Esophagus (tissue), 2 donors: ENCODE data around the gene MIEN1. TPM values are rescaled to one million over a fixed set of nuclear protein-coding genes. Genes with fewer than 3 reads are reported as not detected.
A peak's percentile ranks its signal among the peaks of the same experiment; 100 is the strongest.

Source experiments
- H3K27ac ChIP-seq, 2 donors: one replicate each; pipeline ENCODE4 v1.5.1; 2013; ENCODE audit warnings: low read depth in 2 of 2, mild to moderate bottlenecking in 2 of 2, inconsistent platforms in 1 of 2, low read length in 1 of 2, moderate library complexity in 1 of 2
- H3K27me3 ChIP-seq, 2 donors: one replicate each; pipeline ENCODE4 v1.6.1; 2013; ENCODE audit warnings: low read length in 2 of 2, control low read depth in 1 of 2, mild to moderate bottlenecking in 1 of 2; ENCODE audit not compliant: insufficient read depth in 2 of 2, control insufficient read depth in 1 of 2
- H3K36me3 ChIP-seq, 2 donors: one replicate each; pipeline ENCODE4 v1.6.1; 2013; ENCODE audit warnings: low read length in 1 of 2; ENCODE audit not compliant: control insufficient read depth in 2 of 2, insufficient read depth in 2 of 2
- H3K4me1 ChIP-seq, 2 donors: one replicate each; pipeline ENCODE4 v1.6.1; 2013; ENCODE audit warnings: low read length in 1 of 2; ENCODE audit not compliant: control insufficient read depth in 2 of 2, insufficient read depth in 2 of 2
- H3K4me3 ChIP-seq, 2 donors: one replicate each; pipeline ENCODE4 v1.5.1; 2013; ENCODE audit warnings: low read length in 2 of 2, mild to moderate bottlenecking in 2 of 2, low read depth in 1 of 2, moderate library complexity in 1 of 2
- H3K9me3 ChIP-seq, 2 donors: one replicate each; pipeline ENCODE4 v1.6.1; 2013; ENCODE audit warnings: mild to moderate bottlenecking in 2 of 2, low read depth in 1 of 2, low read length in 1 of 2, moderate library complexity in 1 of 2; ENCODE audit not compliant: control insufficient read depth in 2 of 2, insufficient read depth in 1 of 2
- WGBS, 2 donors: extraction: QIAGEN DNeasy Blood & Tissue Kit; methylation state at CpG; one replicate each; pipeline ENCODE4 v1.1.7; 2013; 5-methylcytosine and 5-hydroxymethylcytosine counted together
- polyA plus RNA-seq, 2 donors: library from polyadenylated mRNA; stranded (reverse); fragments of 200-250 nt; gene quantifications; one replicate each; pipeline ENCODE4 v1.2.3, GENCODE V29; 2013
- donor health status: healthy with polysubstance abuse.
- donor health status: Bipolar disorder and iron deficiency.

MIEN1 gene
- polyA plus RNA-seq, 2 donors = 57.5 to 98.6 TPM

GRCh38 chr17:39688945-39689344 is 41.4 kb downstream of the MIEN1 start:
- Histone ChIP-seq H3K4me1 (peaks cover 0 to 9% of the 10 kb centered on the region in 2 donors), H3K4me3 (no peak overlapping the region), H3K27me3 (no peaks in the 10 kb centered on the region), H3K9me3 (no peaks in the 10 kb centered on the region), H3K36me3 (peaks cover 4 to 6% of the 10 kb centered on the region in 2 donors), H3K27ac (peak overlapping the region; percentile 90 to 98)
- WGBS, 2 donors = 48 to 55% methylated on average over 3 of the region's 3 CpGs

GRCh38 chr17:39688475-39688835 is 41.9 kb downstream of the MIEN1 start:
- peaks cover 6% of the 10 kb centered on the region in 2 donors for H3K36me3 ChIP-seq
- H3K4me3 ChIP-seq = peak overlapping the region; percentile 53 to 82
- peaks cover 0 to 11% of the 10 kb centered on the region in 2 donors for H3K4me1 ChIP-seq
- H3K27me3 ChIP-seq = no peaks in the 10 kb centered on the region
- peak overlapping the region; percentile 90 to 98 for H3K27ac ChIP-seq
- H3K9me3 ChIP-seq = no peaks in the 10 kb centered on the region
- WGBS, 2 donors = 18 to 22% methylated on average over 6 of the region's 6 CpGs

- Histone ChIP-seq H3K27me3 (no peaks in the 10 kb centered on the region), H3K4me1 (peaks cover 0 to 12% of the 10 kb centered on the region in 2 donors), H3K4me3 (peak within 1 kb of the TSS; percentile 53 to 82), H3K27ac (peak within 1 kb of the TSS; percentile 90 to 98), H3K9me3 (no peaks in the 10 kb centered on the region), H3K36me3 (peaks cover 6 to 7% of the 10 kb centered on the region in 2 donors)
- WGBS, 2 donors = 3% methylated on average over 45 of the region's 45 CpGs
Measured at GRCh38 chr17:39687546-39688474, 42.5 kb downstream of the MIEN1 start, which contains the start of gene PGAP3. Gene PGAP3 (minus strand): TSS chr17:39688057. CDS start chr17:39688014, 43 bp downstream.

GRCh38 chr17:39687101-39687545 is 43.2 kb downstream of the MIEN1 start:
- Histone ChIP-seq H3K27me3 (no peaks in the 10 kb centered on the region), H3K36me3 (peaks cover 6 to 7% of the 10 kb centered on the region in 2 donors), H3K27ac (peak overlapping the region; percentile 90 to 98), H3K4me1 (peaks cover 0 to 12% of the 10 kb centered on the region in 2 donors), H3K9me3 (no peaks in the 10 kb centered on the region), H3K4me3 (peak overlapping the region; percentile 21 to 53)
- 35 to 50% methylated on average over 6 of the region's 6 CpGs for WGBS, 2 donors

- Histone ChIP-seq H3K27ac (peak overlapping the region; percentile 48 to 74), H3K36me3 (peaks cover 6 to 7% of the 10 kb centered on the region in 2 donors), H3K27me3 (no peaks in the 10 kb centered on the region), H3K4me3 (no peak overlapping the region), H3K9me3 (no peaks in the 10 kb centered on the region), H3K4me1 (peaks cover 0 to 15% of the 10 kb centered on the region in 2 donors)
- WGBS, 2 donors = 82 to 87% methylated on average over 12 of the region's 12 CpGs
Measured at GRCh38 chr17:39684369-39685192, 45.8 kb downstream of the MIEN1 start.

- peaks cover 7% of the 10 kb centered on the region in 2 donors for H3K36me3 ChIP-seq
- peak overlapping the region in 1 of 2 donors; percentile 29 for H3K27ac ChIP-seq
Measured at GRCh38 chr17:39683295-39683939, 46.9 kb downstream of the MIEN1 start.

GRCh38 chr17:39679521-39680192 is 50.7 kb downstream of the MIEN1 start:
- Histone ChIP-seq H3K4me3 (no peak overlapping the region), H3K27me3 (no peaks in the 10 kb centered on the region), H3K27ac (peak overlapping the region in 1 of 2 donors; percentile 39), H3K36me3 (peaks cover 7 to 11% of the 10 kb centered on the region in 2 donors), H3K9me3 (no peaks in the 10 kb centered on the region), H3K4me1 (peaks cover 5 to 30% of the 10 kb centered on the region in 2 donors)
- 74 to 75% methylated on average over 12 of the region's 12 CpGs for WGBS, 2 donors

More at GRCh38 chr17:39683295-39683939, 46.9 kb downstream of the MIEN1 start:
- Histone ChIP-seq H3K4me3 (no peak overlapping the region), H3K27me3 (no peaks in the 10 kb centered on the region), H3K4me1 (peaks cover 0 to 10% of the 10 kb centered on the region in 2 donors), H3K9me3 (no peaks in the 10 kb centered on the region)
- WGBS, 2 donors = 73 to 87% methylated on average over 9 of the region's 9 CpGs
